HG02970 (cell line): ENCODE results near the gene JMJD1C.
"Not testable (repeated sequence)": the region's sequence is repeated elsewhere in the genome, so short reads cannot be mapped to it uniquely, and the experiment has no call there.

ENCODE experiments used
- ATAC-seq: cut with Tn5 transposase; IDR thresholded peaks from one replicate; pipeline ENCODE4 v1.9.1; 2021; ENCODE audit warnings: mild to moderate bottlenecking, moderate library complexity, moderate number of reproducible peaks; ENCODE audit not compliant: unreplicated experiment, low FRiP score

The JMJD1C gene

DNA sequence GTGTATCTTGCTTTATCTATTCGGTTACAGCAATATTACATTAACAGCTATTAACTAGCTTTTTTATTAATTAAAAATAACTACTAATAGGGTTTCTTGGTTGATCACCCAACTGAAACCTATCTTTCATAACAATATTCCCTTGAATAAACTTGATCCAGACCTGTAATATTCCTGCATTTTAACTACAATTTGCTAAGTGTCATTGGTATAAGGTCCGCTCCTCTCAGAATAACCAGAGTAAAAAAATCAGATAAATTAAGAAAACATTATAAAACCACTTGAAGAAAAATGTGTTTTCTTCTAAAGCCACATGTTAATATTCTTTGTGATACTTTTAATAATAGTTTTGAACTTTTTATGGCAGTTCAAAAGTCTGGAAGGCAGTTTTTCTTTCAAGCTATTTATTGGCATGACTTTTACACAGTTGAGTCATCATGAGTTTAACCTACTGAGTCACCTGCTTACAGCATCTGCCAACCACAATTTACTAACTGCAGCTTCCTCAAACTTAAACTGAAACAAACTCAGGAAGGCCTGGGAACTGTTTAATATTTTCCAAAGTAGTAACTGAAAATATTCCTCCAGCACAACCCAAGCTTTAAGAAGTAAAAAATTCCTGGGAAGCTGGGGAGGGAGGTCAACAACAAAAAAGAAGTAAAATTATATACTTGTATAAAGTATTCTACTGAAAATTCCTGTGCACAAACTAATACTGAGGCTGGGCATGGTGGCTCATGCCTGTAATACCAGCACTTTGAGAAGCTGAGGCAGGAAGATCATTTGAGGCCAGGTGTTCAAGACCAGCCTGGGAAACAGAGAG lies 229.5 kb downstream of the JMJD1C start:
- peak; percentile 78 for ATAC-seq

DNA sequence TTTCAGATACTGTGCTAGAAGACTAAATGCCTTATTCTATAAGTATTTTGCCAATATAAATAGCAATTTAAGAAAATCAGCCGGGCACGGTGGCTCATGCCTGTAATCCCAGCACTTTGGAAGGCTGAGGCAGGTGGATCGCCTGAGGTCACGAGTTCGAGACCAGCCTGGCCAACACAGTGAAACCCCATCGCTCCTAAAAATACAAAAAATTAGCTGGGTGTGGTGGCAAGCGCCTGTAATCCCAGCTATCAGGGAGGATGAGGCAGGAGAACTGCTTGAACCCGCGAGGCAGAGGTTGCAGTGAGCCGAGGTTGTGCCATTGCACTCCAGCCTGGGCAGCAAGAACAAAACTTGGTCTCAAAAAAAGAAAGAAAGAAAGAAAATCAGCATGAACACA lies 230.6 kb downstream of the JMJD1C start:
- ATAC-seq: not testable (repeated sequence)

- ATAC-seq: no peak
These were observed 236.6 kb downstream of the JMJD1C start for GRCh38 chr10:63229161-63229560.

DNA sequence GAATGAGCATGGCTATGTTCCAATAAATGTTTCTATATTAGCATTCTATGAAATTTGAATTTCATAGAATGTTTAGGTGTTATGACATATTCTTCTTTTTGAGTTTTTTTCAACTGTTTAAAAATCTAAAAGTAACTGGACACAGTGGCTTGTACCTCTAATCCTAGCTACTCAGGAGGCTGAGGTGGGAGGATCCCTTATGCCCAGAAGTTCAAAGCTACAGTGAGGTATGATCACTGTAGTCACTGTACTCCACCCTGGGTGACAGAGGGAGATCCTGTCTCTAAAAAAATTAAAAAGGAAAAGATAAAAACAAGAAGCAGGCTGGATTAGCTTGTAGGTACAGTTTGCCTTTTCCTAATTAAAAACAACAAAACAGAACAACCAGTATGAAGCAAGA lies 237.5 kb downstream of the JMJD1C start:
- ATAC-seq: no peak

- no peak for ATAC-seq
These were observed 238.4 kb downstream of the JMJD1C start for GRCh38 chr10:63227207-63227895.

DNA sequence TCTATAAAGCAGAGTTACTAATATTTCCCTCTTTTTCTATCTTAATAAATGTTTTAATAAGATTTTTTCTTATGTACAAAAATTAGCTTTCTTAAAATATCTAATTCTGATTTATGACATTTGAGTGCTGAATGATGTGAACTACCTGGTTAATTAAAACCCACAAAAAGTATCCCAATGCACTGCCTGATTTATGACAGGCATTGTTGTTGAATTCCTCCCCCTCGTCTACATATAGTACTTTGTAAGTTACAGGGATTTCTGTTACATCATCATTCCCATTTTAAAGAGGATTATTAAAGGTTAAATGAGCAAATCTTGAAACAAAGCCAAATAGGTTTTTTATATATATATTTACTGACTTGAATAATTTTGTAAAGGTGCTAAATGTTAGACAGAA lies 241.5 kb downstream of the JMJD1C start:
- ATAC-seq: no peak

DNA sequence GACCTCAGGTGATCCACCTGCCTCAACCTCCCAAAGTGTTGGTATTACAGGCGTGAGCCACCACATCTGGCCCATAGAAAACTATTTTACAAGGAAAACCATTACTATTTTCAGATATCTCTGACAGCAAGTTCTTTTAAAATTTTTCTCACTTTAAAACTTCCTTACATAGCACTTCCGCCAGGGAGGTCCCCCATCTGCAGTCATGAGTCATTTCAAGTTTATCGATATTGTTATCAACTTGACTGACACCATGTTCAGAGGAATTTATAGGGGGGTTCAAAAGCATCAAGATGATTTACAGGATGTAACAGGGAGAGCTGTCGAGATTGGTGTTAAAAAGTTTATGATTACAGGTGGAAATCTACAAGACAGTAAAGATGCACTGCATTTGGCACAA lies 243.8 kb downstream of the JMJD1C start:
- ATAC-seq: no peak

GRCh38 chr10:63219749-63220148 lies 246.0 kb downstream of the JMJD1C start:
- no peak for ATAC-seq

DNA sequence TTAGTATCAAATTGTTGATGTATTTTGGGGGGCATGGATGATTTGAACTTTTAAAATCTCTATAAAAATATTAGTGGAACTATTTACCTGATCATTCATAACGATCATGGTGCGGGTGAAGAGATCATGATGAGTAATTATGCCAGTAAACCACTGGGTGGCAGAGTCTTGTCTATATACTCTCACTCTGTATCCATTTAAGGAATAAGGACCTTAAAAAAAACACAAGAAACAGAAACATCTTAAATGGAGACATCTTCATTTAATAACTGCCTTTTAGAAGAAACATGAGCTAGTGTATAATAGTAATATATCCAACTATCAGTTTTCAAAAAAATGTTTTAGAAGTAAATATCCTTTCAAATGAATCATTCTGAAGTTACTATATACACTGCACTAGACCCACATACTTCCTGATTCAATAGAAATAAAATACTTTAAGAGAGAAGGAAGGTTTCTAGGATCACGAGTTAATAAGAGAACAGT lies 248.6 kb downstream of the JMJD1C start:
- ATAC-seq: no peak

DNA sequence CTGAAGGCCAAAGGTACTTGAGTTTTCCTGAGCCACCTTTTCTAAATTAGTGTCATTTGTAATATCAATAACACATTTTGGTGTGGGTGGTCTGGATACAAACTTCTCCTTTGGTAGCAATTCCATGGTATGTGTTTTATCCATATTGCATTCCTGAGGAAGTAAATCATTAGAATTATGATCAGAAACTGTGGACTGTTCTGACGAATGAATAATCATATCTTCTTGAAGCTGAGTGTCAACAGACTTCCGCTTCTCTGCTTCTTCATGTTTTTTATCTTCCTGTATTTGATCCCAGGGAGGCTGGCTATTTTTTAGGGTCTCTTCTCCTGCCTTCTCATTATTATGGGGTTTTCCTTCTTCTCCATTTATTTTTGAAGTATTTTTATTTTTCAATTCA lies 251.2 kb downstream of the JMJD1C start:
- no peak for ATAC-seq

GRCh38 chr10:63213489-63213888 lies 252.3 kb downstream of the JMJD1C start:
- ATAC-seq: no peak

- ATAC-seq: no peak
These were observed 255.1 kb downstream of the JMJD1C start for GRCh38 chr10:63210611-63211196.

- ATAC-seq: no peak
These were observed 256.1 kb downstream of the JMJD1C start for GRCh38 chr10:63209705-63210104.

GRCh38 chr10:63208986-63209385 lies 256.8 kb downstream of the JMJD1C start:
- ATAC-seq: no peak

DNA sequence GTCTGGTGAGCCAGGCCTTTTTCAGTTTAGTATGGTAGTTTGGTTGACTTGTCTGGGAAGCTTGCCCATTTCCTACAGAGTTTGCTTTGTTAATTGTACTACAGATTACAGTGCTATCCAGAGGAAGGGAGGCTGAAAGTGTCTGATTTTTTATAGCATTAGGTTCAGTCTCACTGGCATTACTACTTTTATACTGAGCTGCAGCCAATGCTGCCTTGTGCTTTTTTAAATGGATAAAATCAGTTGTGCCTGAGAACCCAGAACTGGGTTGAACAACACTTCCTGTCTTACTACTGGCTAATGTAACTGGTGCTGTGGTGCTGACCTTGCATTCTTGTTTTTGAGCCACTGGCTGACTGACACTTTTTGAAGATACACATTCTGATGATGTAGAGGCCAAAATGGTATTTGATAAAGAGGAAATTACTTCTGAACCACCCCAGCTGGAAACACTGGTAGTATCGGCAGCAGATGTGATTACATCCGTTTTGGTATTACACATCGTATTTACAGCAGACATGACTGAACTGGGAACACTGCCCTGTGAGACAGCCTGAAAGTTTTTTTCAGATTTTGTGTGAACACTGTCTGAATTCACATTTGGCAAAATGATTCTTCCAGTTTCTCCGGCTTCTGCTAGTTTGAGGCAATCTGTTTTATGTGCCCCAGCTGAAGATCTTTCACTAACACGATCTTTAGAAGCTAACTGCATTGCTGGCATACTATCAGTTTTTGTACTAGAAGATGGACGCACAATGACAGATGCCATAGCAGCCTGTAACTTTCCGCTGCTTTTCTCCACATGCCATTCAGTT lies 258.6 kb downstream of the JMJD1C start:
- ATAC-seq: no peak

GRCh38 chr10:63206576-63206975 lies 259.2 kb downstream of the JMJD1C start:
- ATAC-seq: no peak

DNA sequence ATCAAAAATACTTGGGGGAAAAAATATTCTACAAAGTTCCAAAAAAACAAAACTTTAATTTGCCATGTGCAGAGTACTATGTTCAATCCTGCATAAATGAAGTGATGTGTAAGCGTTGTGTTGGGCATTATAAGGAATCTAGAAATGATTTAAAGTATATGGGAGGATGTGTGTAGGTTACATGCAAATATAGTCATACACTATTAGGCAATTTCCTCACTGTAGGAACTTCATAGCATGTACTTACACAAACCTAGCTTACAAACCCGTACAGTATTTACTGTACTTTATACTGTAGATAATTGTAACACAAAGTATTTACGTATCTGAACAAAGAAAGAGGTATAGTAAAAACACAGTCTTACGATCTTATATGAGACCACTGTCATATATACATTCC lies 260.4 kb downstream of the JMJD1C start:
- ATAC-seq: no peak

DNA sequence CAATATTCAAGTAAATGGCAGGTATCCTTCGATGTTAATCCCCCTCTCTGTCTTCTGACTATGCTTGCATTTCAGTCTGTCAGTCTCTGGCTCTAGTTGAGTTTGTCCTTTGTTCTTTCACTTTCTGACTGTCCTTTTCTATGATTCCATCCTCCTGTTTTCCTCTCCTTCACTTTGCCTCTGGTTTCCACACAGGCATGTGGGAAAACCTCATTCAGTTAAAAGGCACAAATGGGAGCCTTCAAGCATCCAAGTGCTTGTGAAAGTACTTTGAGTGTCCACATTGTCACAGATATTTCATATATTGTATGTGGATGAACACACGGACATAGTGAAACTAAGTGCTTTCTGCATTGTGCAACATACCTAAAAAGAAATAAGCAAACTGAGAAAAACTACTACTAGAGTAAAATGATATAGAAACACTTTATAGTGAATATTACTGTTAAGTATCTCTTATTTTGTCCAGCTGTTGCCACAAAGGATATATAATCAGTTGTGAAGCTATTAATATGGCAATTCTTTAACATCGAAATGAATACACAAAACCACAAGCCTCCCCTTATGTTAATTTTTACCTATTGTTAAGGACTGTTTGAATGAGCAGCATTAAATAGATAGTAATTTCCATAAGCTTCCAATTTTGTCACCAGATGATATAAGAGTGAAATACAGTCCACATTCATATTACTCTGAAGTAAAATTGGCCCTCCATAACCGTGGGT lies 260.9 kb downstream of the JMJD1C start:
- no peak for ATAC-seq

DNA sequence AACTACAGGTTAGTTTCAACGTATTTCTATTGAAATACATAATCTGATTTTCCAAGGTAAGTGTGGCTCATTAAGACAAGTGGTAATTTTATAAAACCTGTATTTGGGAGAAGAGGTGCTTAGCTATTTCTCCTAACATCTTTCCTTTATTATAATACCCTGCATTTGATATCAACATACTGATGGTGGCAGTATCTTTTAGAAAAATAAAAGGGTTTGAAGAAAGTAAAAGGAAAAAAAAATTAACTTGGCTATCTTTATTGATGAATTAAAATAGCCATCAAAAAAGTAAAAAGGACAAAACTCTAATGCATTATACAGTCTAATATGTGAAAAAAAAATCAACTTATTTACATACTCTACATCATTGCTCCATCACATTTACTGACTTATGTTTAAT lies 264.7 kb downstream of the JMJD1C start:
- ATAC-seq: no peak

DNA sequence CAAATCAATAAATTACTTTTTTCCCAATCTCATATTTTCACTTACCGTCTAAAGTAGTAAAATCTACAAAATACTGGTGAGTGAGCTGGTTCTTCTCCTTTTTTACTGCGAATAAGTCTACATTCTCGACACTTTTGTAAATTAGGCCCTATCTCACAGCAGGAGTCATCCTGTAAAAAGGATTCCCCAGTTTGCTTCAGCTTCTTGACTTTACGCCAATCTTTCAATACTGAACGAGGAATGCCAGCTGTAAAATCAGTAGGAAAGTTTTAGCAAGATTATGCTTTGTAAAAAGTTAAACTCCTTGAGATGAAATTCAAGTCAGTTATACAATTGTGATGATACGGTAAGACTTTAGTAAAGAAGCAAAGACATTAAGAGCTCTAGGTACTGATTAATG lies 265.3 kb downstream of the JMJD1C start:
- no peak for ATAC-seq
